GM18517 (cell line): ENCODE results near the gene TMEM30B.
A peak's percentile ranks its signal among the peaks of the same experiment; 100 is the strongest.

Source experiments
- ATAC-seq: cut with Tn5 transposase; IDR thresholded peaks from one replicate; pipeline ENCODE4 v1.9.1; 2021; ENCODE audit warnings: mild to moderate bottlenecking, moderate library complexity; ENCODE audit not compliant: unreplicated experiment

The TMEM30B gene

DNA sequence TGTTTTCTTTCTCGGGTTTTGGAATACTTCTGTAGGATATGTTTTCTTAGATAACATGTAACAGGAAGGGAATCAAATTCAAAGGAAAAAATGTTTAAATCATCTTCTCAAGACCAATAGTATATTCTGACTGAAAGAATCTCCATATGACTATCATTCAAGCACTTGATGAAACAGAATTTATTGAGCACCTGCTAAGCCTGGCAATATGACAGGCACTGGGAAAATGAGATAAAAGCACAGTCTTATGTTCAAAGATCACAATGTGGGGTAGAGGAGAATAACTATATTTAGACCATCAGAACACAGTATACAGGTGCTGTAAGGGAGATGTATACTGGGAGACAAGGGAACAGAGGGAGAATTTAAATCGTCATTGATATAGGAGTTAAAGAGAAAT, 19.1 kb upstream of the TMEM30B start:
- no peak for ATAC-seq

DNA sequence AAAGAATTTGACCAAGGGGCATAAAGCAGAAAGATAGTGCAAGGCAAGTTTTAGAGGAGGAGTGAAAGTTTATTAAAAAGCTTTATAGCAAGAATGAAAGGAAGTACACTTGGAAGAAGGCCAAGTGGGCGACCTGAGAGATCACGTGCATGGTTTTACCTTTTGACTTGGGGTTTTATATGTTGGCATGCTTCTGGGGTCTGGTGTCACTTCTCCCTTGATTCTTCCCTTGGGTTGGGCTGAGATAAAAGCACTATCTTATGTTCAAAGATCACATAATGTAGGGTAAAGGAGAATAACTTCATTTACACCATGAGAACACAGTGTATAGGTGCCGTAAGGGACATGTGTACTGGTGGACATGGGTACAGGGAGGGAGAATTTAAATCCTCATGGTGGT, 17.7 kb upstream of the TMEM30B start:
- no peak for ATAC-seq

DNA sequence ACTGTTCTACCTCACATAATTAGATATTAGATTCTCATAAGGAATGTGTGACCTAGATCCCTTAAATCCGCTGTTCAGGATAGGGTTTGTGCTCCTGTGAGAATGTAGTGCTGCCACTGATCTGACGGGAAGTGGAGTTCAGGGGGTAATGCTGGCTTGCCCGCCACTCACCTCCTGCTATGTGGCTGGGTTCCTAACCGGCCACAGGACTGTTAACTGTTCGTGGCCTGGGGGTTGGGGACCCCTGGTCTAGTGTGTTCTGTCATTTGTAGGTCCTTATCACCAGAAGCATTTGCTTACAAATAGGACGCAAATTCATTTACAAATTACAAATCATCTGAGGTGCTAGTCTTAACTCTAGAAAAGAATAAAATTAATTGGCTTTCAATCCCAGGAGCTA, 16.4 kb upstream of the TMEM30B start:
- ATAC-seq: no peak

DNA sequence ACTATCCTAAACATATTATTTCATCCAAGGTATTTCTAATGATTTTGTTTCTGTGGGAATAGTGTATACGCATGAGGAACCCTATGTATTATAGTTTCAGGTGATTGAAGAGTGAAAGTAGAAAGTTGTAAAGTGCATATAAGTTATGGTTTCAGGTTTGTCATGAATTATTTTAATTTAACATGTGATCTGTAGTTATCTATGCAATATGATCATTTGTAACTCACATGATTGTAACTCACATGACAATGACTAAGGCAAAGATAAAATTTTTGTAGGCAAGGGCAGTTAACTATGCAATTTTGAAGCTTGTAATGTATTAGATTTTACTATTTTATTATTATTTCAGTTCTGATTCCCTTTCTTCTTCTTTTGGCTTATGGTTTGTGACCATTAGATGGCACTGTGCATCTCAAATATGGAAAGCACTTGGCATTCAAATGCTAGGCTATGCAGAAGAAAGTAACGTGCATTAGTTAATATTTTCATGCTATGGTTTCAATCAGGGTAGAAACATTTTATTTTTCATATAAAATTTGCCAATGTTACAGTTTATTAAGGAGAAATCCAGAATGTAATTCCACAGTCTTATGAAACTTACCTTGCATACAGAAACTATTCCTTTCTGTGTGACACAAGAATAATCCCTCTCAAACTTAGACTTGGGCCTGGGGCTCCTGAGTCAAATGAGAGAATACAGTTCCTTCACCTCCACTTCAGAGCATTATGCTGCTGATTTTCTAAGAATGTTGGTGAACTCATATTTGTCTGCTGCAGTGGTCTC, 15.8 kb upstream of the TMEM30B start:
- no peak for ATAC-seq

DNA sequence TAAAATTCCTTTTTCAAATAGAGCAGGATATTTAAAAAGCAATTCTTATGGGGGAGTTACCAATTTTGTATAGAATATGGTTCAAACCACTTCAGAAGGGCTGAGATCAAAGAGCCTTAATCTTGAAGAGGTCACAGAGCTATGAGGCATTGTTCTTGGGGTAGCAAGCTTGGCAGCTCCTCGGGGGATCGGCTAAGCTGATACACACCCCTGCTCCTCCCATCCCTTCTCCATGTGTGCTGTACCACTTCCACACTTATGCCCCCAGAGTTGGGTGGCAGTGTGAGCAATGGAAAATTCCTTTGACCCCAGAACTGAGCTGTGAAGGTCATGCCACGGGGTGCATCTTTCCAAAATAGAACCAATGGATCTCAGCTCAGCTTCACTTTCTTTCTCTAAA, 15.0 kb upstream of the TMEM30B start:
- ATAC-seq: no peak

DNA sequence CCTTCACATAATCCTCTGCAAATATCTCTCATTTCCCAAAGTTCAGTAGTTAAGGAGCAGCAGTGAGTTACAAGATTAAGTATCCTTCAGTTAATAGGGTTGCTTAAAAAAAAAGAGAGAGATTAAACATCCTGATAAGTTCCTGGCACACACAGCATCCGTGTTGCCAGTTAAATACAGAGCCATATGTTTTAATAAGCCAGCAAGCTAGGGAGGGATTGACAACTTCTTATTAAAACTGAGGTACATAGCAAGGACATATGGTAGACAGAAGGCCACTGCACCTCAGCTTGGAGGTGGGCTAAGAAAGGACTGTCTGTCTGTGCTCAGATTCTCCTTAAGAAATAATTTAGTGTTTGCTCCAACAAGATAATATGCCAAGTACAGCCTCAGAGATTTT, 9.6 kb upstream of the TMEM30B start:
- no peak for ATAC-seq

DNA sequence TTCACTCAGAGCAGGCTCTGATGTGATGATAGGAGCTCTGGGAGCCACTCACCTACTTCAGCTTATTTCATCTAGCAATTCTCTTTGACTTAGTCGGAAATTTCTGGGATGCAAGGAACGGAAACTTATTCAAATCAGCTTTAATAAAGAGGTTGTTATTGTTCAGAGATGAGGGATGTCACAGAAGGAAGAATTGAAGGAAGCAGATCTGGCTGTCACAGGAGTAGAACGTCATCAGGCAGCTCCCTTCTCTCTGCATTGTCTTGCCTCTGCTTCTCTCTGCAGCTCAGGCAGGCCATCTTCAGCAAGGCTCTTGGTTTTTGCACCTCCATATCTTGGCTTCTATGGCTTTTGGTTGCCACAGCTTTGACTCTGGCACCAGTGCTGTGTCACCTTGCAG, 7.6 kb upstream of the TMEM30B start:
- ATAC-seq: no peak

DNA sequence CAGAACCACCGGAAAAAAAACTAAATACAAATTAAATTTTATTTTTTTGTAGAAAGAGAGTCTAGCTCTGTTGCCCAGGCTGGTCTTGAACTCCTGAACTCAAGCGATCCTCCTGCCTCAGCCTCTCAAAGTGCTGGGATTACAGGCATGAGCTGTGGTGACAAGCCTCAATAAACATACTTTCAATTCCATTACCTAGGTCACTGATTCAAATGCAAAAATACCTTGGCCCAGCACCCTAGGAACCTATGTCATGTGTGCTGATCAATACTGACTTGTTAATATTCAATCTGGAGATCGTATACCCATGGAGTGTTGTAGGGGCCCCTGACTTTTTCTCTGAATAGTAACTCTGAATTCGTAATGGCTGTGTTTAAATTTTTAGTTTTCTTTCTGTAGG, 7.1 kb upstream of the TMEM30B start:
- ATAC-seq: no peak

DNA sequence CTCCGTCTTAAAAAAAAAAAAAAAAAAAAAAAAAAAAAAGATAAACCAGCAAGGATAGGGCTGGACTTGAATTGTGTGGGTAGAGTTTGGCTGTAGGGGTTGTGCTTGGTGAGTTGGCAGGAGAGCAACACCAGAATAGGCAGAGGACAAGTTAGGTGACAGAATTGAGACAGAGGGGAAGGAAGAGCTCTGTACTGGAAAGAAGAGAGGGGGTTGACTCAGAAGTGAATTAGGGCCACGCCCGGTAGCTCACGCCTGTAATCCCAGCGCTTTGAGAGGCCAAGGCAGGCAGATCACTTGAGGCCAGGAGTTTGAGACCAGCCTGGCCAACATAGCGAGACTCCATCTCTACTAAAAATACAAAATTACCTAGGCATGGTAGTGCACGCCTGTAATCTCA, 6.1 kb upstream of the TMEM30B start:
- no peak for ATAC-seq

DNA sequence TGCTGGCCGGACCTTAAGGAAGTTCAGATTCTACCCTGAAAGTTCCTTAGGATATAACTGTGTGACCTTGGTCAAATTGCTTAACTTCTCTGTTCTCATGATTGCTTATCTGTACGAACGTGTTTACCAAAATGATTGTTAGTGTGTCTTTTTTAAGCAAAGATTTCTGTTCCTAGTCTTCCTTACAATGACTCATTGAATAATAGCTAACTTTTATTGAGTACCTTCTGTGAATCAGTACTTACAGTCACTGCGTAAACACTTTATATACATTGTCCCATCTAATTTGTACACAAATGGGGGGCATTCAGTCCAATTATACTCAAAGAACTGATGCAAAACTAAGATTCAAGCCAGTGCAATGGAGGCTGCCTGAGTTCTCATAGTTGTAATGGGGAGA, 4.2 kb upstream of the TMEM30B start:
- no peak for ATAC-seq

DNA sequence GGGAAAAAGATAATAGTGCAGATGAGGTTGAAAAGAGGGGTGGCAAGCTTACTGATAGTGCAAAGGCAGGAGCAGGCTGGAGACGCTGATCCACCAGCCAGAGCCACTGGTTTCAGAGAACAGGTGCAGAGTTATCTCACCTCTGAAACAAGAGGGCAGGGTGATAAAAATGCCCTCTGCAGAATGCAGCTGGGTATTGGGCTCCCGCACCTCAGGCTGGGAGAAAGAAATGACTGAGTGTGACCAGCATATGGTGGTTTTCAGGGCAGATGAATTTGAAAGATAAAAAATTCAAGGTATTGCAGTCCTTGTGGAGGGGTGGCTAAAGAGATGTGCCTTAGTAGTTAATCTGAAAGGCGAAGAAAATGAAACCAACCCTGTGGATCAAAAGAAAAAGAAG, 2.9 kb upstream of the TMEM30B start:
- ATAC-seq: no peak

DNA sequence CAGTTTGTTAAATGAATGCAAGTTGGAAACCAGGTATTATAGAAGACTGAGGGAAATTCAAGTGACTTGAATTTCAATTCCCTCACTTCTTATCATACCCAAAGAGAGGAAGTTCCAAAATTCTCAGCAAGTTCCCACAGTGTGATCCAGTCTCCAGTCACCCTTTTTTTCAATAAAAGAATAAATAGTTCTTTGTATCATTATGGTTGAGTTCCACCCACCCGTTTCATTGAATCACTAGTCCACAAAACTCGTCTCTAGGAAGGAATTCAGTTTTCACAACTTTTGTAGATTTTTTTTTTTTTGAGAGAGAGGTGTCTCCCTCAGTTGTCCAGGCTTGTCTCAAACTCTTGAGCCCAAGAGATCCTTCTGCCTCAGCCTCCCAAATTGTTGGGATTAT, 1.6 kb upstream of the TMEM30B start:
- no peak for ATAC-seq

DNA sequence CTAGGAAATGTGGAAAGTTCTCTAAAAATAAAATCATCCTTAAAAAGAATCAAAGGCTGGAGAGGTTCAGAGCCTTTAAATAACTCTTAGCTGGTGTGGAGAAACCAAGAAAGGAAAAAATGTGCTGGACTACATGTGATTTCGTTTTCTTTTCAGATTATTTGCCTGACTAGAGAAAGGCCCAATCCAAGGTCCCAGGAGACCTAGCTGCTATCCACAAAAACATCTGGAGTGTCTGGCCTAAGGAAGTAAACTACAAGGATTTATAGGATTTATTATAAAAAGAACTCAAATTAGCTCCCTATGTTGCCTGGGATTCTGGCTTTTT, 774 bp upstream of the TMEM30B start:
- no peak for ATAC-seq

DNA sequence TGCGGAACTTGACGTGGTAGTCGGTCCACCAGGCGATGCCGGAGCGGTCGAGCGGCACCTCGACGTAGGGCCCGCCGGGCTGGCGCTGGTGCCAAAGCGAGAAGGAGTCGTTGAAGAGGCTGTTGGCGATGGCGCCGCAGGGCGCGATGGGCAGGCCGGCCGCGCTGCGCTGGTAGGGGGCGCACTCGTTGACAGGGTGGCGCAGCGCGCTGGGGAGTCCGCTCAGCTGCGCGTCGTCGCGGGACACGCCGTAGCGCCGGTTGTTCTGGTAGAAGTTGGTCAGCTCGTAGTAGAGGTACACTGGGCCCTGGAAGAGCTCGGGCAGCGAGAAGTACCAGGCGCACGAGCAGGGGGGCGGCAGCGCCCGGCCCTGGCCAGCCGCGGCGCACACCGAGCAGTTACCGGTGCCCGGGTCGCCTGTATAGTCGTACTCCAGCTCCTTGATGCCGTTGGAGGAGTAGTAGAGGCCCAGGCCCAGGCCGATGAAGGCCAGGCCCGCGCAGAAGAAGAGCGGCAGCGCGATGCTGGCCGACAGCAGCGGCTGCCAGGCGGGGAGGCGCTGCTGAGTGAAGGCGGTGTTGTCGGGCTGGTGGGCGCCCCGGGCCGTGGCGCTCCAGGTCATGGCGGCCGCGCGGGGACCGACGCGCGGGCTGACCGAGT, 482 bp downstream of the TMEM30B start:
- no peak for ATAC-seq

DNA sequence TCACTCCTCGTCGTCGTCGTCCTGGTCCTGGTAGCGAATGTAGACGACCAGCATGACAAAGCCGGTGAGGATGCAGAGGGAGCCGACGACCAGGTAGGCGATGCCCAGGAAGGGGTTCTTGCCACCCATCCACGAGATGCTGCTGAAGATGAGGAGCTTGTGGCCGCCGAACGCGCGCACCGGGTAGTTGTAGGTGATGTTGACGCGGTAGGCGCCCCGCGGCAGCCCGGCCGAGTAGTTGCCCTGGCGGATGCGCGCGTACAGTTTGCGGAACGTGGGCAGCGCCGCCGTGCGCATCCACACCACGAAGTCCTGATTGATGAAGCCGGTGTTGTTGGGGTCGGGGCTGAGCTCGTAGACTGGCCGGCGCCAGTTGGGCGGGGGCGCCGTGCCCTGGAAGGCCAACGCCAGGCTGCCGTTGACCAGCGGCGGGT, 1.0 kb downstream of the TMEM30B start:
- no peak for ATAC-seq

DNA sequence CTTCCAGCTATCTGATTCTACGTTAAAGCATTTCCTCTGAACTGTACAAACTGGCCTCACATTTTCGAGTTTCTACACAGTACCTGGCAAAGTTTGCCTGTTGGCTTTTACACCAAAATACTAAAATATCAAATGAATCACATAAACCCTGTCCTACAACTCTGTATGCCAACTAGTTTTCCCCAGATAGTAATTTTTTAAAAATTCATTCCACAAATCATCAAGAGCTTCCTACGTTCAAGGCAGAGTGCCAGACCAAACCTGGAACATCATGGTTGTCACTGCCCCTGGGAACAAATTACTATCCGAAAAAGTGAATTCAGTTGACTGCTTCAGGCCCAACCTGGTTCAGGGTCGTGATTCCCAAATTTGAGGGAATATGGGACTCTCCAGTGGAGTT, 2.1 kb downstream of the TMEM30B start:
- ATAC-seq: no peak

DNA sequence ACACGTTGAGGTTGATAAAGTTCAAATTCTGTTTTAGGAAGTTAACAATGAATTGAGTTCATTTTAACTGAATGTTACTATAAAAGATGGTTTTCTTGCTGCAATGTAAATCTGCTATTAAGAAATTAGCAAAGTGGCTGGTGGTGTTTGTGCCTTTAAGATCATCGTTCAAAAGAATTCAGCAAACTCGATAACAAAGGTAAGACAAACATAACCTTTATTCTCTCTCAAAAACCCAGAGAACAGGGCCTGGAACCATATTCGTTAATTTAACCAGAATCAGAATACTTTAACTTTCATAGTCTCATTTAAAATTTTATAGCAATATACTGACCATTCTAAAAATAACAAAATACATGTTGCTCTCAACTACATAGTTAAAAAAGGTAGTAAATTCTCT, 3.4 kb downstream of the TMEM30B start:
- ATAC-seq: no peak

DNA sequence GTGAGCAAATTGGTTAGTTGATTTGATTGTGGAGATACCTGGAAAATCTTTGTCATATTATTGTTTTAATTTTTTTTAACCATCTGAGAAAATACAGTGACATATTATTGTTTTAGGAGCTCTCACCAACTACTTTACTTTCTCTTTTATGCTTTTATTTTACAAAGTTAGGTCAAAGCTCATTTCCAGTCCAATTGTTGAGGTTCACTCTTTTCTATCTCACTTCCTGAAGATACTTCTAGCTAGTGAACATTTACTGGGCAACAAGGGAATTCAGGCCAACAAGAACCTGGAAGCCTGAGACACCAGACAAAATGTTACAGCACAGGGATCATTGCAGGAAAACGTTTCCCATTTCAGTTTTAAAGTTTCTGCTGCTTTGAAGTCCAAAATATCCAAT, 3.9 kb downstream of the TMEM30B start:
- ATAC-seq: no peak

DNA sequence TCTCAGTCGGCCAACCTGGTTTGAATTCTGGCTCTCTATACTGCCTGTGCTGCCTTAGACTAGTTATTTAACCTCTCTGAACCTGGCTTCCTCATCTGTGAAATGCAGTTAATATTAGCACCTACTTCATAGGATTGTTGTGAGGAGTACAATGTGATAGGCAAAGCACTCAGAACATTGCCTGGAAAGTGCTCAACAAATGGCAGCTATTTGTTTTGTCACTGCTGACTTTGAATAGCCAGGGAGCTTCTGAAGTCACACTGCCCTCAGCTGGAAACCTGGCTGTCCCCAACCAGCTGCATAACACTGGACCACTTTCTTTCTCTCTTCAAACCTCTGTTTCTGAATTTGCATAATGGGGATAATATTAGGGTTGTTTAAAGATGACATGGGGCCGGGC, 9.6 kb downstream of the TMEM30B start:
- no peak for ATAC-seq

DNA sequence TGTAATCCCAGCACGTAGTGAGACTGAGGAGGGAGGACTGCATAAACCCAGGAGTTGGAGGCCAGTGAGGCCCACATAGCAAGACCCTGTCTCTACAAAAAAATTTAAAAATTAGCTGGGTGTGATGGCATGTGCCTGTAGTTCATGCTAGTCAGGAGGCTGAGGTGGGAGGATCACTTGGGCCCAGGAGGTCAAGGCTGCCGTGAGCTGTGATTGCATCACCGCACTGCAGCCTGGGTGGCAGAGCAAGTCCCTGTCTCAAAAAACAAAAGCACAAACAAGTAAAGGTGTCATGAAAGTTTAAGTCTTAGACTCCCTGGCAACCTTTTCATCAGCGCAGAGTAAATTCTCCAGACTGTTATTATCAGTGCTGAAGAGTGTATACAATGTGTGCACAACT, 10.4 kb downstream of the TMEM30B start:
- no peak for ATAC-seq

DNA sequence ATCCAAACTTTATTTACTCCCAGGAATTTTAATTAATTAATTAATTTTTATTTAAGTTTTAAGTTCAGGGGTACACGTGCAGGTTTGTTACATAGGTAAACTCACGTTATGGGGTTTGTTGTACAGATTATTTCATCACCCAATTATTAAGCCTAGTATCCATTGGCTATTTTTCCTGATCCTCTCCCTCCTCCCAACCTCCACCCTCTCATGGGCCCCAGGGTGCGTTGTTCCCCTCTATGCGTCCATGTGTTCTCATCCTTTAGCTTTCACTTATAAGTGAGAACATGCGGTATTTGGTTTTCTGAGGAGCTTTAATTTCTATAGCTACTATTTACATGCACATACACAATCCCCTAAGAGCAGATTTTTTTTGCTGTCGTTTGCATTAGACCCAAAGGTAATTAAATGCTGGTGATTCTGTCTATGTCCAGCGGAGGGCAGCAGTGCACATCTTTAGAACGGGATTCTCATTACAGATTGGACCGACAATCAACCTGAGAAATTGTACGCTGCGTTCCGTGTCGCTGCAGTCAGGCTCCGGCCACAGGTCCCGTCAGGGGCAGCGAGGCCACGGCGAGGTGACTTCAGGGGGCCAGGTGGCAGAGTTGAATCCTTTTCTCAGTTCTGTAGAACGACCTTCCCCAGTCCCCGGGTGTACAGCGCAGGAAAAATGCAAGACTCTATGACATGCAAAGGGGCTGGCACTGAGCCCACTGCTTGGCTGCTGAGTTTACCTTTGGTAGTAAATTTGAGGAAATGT, 11.6 kb downstream of the TMEM30B start:
- peak; percentile 88 for ATAC-seq

DNA sequence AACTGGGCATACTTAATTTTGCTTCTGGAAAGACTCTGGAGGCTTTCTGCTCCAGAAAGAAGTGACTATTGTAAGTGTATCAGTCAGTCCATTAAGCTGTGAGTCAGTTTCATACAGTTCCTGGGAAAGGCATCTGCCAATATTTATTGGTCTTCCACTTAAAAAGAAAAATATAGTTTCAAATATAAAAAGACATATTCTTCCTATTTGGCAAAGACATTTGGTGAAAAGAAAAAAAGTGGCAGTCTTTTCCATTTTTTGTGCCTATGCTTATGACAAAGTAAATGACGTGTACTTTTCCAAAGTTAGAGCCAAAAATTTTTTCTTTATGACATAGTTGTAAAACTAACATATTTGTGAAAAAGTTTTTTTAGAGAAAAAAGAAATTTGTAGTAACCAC, 12.3 kb downstream of the TMEM30B start:
- no peak for ATAC-seq
